Limb (tissue), 2 donors: ENCODE results near the gene STK17B.

Experiments used
- DNase-seq, 2 donors: peaks; one replicate each; pipeline ENCODE4 v3.0.0-alpha.2; 2016; ENCODE audit errors: extremely low spot score in 2 of 2

Gene STK17B

DNA sequence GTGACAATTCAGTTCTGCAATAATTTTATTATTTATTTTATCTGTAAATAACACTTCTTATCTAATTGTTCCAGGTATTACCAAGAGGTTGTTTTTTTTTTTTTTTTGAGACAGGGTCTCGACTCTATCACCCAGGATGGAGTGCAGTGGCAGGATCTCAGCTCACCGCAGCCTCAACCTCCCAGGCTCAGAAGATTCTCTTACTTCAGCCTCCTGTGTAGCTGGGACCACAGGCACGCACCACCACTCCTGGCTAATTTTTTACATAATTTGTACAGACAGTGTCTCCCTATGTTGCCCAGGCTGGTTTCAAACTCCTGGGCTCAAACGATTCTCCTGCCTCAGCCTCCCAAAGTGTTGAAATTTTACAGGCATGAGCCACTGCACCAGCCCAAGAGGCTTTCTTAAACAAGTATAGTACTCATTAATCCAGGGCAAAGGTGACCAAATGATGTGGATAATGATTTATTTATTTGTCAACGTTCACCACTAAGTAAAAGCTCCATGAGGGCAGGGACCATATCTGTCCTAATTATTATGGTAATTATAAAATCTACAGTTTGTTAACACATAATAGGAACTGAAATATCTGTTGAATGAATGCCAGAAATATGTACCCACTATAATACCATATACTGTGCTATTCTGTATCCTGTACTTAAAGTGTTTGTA is 12.0 kb downstream of the STK17B start:
- no peak for DNase-seq

DNA sequence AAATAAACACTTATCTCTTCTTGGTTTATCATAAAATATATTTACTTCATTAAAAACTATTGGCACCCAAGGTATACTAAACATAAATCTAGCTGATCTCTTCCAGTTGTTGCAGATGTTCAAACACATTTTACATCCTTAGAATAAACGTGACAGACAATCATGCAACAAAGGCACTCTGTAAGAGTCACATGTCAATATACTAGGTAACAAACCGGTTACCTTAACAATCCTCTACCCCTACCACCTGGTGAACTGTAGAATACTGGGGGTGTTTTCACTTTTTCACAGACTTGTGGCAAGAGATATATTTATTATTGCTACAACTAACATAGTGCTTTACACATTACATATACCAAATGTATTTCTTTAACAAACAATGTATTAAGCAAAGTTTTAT is 15.8 kb downstream of the STK17B start:
- no peak for DNase-seq

DNA sequence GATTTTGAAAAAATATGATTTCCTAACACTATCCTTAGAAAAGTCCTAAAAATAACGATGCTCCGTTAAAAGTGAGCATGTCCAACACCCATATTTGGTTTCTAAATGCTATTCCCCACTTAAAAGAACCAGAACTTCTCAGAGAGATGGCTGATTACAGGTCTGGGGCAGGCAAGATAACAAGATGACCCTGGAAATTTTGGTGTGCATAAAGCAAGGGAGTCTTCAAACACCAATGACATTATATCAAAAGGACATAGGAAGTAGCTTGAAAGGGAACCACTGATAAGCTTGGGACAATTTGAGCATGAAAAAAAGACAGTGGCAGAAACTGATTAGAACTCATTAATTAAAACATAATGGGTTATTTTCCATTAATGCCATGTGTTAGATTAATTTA is 17.9 kb downstream of the STK17B start:
- no peak for DNase-seq

DNA sequence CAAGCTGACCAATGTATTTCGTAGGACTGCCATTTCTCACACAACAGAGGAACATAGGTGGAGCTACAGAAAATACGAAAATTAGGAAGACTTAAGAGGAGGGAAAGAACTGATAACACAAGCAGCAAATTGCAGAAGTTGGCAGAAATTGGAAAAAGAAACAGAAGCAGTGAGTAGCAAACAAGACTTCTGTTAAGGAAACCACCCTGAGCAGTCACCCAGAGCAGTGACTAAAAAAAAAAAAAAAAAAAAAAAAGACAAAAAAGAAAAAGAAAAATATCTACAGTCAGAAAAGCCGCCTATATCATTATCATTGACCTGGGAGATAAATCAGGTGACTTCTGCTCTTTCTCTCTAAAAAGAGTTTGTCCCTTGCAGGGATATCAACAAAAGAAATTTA is 21.4 kb downstream of the STK17B start:
- no peak for DNase-seq

DNA sequence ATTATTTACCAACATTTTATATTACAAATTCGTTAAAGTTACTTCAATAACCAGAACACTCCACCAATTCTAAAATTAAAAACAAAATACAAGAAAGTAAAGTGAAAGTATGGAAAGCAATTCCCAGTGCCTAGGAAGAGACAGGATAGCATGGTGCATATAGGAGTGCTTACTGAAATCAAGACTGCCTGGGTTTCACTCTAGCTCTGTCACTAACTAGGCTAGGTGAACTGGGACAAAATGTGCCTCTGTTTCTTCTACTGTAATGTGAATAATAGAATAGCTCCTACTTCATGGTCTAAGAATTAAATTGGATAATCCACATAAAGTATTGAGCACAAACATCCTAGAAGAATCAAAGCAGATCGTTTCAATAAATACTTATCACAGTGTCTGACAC is 22.6 kb downstream of the STK17B start:
- DNase-seq = no peak

DNA sequence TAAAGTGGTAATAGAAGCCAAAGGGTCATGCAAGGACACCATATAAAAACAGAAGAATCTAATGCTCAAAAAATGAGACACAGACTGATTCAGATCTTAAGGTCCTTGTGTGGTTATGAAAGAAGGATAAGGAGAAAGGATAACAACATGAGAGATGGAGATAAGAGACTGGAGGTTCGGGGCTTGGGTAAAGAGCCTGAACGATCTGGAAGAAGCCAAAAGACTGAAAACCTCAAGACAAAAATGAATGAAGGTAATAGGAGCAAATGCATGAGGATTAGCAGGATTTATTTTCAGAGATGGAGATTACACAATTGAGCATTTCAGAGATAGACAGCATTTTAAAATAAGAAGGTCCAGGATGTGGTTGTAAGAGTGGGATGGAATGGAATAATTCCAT is 26.1 kb downstream of the STK17B start:
- no peak for DNase-seq

DNA sequence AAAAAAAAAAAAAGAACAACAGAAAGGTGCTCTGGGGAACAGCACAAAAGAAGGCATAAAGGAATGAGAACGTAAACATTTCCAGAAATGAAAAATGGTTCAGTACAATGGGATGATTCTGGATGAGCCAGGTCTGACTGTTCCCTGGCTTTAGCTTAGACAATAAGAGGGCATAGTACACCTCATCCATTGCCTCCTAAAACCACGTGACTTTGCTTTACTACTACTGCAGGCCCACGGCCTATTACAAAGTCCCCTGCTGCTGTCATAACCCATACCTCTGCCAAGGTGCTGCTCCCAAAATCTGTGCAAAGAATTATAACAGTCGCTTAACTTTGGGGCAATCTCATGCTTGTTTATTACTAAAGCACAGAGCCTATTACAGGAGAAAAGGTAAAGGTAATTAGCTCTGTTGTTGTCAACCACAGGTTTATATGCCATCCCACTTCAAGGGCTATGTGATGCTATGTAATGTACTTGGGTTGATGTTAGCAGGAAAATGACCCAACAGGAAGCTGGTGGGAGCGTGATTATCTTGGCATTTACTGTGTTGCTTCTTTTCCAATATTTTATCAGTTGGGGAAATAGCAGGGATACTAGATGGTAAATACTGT is 26.8 kb downstream of the STK17B start:
- DNase-seq = no peak

DNA sequence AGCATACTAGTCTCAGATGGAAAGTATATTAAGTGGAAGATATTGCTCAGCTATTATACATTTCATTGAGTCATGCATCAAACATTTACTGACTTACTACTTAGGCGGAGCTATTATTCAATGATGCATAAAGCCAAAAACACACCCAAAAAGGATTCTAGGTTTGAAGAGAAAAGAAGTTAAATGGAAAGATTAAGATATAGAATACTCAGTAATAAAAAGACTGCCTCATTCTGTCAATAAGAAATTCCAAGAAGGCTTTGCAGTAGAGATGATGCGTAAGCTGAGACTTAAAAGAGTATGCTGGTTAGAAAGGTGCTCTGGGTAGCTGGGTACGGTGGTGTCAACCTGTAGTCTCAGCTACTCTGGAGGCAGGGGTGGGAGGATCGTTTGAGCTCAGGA is 27.6 kb downstream of the STK17B start:
- no peak for DNase-seq

DNA sequence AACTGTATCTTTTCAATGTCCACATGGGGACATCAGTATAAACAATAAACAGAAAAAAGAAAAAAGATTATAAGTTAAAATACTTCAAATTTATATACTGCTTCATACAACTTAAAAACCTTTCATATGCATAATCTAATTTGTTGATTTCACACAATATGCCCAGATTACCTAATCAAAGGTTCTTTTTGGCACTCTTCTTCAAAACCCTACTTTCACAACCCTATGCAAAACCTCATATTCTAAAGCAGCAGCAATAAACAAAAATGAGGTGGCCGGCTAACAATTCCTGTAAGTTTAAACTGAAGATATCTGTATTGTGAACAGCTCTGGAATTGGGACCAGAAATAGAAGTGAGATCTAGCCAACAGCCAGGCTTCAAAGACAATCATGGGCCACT is 28.6 kb downstream of the STK17B start:
- no peak for DNase-seq

DNA sequence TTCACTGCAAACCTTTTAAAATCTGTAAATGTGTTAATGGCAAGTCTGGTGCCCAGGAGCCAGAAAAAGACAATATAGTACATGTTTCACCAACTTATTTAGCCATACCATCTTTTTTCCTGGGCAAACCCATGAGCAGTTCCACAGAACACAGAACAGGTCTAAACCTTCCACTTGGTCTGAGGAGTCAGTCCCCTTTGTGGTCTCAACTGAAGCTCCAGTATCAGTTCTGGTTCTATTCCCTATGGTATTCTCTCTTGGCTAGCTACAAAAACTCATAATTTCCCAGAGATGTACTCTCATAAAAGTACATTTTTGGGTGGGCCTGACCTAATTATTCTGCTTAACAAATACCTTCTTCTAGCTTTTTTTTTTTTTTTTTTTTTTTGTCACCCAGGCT is 31.2 kb downstream of the STK17B start:
- DNase-seq = no peak

DNA sequence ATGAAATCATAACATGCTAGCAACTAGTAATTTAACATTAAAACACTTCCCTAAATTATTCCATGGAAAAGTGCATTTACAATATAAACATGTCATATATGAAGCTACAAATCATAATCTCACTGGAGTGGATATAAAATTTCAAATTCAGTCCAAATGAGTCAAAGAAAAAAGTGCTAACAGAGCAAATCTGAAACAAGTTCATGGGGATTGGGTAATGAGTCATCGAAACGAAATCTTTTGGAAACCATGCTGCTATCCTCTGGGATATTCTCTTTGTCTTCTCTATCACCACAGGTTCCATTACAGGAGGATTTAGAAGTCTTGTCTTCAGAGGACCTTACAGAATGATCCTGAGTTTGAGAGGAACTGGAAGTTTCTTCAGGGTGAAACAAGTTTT is 34.1 kb downstream of the STK17B start:
- no peak for DNase-seq

DNA sequence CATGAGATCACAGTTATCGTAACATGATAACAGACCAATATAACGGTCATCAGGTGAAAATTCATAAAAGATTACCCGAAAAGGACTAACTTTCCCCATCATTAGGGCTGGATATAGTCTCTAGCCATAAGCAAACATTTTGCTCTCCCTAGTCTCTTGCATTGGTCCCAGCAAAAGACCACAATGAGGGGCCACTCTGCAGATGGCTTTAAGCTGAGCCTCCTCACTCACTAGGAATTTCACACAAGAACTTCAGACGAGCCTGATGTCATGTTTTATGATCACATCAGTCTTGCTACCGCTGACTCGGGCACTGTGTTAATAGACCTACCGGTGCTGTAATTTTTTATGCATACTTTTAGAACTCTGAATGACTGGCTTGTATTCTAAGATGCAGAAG is 35.2 kb downstream of the STK17B start:
- no peak for DNase-seq

DNA sequence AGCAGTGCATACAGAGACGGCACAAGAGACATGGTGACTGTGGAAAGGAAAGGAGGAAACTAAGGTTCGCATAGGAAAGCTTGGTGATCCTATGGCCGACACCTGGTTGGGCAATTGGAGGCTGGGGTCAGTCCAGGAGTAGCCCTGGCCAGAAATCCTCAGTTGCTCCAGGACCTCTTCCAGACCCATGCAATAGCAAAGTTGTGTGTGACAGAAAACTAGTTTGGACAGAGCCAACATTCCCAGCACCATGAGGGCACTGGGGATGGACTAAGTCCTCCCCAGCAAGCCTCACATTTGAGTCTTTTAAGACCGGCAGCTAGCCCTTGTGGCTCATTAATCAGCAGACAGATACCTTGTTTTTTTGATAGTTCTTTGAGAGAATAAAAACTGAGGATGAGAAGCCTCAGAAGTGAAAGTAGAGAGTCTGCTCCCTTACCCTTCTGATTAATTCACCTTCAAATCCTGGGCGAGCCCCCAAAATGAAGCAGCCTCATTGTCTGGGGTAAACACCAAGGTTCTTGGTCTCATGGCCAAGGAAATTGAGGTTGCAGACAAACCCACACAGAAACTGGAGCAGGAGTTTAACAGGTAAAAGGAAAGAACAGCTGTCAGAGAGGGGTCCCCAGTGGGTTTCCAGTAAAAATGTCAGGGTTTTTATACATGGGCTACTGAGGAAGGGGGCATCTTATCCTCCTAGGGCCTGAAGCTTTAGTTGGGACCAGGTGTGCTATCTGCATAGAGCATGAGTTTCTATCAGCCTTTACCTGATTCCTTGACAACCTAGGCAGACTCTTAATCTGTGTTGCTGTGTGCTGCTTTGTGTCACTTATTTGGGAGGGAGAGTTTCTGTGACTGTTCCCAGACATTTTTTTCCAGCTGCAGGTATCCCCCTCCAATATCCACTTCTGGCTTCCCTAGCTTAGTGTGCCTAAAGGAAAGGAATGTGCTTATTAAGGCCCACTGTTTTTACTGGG is 39.1 kb downstream of the STK17B start:
- DNase-seq = no peak

DNA sequence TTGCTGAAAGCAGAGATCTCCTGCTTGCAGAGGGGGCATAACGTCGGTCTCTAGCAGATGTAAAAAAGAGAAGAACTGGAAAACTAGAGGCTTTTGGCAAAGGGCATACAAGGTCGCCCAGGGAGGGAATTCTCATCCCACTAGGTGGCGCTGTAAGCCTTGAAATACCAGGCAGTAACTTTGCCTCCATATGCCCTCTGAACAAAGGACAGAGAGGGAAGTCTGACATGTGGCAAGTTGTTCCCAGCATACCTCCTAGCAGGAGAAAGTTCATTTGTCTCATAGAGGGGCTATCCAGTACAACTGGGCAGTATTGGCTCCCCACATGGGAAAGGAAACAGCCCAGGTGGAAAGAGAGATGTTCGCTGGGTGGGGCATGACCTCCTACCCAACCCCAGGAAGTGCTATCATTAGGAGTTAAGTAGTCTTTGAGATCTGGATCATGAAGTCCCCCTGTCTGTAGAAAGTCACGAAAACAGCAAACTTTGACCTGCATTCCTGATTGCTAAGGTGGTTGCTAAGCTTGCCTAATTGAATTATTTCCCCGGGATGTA is 39.9 kb downstream of the STK17B start:
- no peak for DNase-seq

DNA sequence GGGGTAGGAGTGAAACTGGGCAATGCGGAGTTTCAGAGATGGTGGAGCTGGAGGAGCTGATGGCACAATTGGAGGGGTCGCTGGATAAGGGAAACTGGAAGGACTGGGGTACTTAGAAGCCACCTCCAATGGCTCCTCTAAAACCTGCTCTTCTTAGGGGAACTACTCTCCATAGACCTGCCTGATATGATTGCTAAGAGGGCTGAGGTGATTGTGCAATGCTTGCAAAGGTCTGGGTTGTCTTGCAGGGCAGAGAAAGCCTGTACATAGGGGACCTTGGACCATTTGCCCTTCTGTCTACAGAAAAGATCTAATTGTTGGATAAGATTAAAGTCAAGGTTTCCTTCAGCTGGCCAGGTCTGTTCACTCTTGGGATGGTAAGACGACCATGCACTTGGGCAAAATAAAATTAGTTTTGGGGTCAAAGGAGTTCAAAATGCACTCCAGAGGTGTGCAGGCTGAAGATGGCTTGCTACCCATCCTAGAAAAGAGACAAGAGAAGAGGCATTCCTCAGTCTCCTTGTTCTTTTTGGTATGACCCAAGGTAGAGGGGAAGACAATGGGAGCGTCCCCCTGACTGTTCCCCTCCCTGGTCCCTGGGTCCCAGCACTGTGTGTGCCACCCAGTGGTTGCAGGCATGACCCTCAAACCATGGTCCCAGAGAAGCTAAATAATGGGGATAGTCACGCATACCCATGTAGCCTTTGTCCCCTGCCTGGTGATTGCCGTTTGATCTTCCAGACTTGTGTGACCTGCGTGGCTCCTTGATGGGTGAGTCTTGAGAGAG is 41.1 kb downstream of the STK17B start:
- no peak for DNase-seq

DNA sequence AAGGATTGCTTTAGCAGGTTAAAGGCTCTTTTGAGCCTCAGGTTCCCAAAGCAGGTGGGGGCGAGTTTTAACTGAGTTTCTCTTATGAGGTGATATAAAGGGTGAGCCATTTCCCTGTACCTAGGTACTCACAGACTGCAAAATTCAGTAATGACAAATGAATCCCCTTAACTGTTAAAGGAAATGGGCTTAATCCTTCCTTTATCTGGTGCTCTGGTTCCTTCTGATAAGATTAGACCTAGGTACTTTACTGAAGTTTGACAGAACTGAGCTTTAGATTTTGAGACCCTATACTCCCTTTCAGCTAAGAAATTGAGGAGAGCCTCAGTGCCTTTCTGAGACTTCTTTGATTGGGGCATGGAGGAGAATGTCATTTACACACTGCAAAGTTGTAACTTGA is 42.6 kb downstream of the STK17B start:
- DNase-seq = no peak

DNA sequence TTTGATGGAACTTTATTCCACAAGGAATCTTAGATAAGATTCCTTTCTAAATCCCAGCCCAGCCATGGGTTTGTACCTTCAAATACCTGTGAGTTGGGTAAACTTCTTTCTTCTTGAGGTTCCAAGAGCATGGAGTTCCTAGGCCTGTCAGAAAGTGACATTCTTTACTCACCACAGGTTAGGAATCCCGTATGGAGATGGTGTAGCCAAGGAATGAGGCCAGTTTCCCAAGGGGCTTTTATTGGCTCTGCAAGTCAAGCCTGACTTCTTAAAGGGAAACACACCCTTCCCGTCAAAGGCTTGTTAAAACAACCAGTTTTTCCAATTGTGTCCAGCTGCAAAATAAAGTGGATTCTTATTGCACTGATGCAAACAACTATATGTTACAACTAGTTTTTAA is 45.8 kb downstream of the STK17B start:
- no peak for DNase-seq

DNA sequence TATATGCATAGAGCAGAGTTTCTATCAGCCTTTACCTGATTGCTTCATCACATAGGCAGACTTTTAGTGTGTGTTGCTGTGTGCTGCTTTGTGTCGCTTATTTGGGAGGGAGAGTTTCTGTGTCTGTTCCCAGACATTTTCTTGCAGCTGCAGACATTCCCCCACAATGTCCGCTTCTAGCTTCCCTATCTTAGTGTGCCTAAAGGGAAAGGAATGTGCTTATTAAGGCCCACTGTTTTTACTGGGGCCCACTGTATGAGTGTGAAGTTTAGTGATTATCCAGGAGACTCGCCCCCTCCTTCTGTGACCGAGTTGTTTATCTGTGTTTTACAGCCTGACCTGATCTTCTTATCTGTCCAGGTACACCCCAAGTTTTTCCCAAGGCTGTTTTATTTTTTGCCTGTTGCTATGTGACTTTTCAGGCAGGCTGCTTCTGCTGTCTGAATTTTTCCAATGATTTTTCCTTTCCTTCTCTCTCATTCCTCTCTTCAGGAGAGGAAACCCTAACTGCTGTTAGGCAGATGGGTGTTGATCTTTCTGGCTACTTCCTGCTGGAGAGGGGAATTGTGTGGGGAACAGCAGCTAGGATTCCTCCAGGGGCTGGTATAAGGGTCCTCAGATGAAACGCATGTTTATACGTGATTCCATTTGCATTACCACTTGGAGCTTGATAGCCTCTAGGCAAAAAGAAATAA is 47.6 kb downstream of the STK17B start:
- no peak for DNase-seq

DNA sequence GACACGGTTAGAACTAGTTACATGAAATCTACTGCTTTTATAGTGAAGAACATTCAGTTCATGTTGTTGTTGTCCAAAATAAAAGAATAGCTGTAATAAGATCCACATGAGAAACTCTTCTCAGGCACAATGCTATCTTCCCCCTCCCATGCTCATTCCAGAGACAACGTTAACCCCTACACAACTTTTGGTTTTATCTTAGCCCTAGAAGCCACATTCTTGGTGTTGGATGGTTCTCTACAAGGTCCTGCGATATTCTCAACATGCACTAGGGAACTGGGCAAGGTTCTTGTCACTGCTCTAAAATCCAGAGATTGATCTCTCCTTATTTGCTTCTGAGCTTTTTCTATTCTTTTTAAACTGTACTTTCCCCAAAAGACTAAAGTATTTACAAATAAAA is 51.5 kb downstream of the STK17B start:
- no peak for DNase-seq

DNA sequence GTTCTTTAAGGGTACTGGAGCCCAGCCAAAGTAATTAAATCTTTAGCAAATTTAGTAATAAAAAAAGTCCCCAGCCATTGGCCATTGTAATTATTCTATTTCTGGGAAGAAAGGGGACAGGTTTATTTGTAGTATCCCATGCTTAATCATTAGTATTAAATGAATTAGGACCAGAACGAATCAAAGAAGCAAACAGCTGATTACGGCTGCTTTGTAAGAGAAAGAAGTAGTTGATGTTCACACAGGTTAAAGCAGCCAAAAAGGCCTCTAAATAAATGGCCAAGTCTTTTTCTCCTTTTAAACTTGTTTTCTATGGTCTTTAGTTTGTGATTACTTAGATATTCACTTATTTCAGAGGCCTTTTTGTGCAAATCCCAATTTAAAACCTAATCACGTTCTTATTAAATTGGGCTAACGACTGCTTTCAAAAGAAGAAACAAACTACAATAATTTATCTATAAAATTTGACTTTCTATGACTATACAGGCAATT is 54.1 kb downstream of the STK17B start:
- no peak for DNase-seq
